Body of pancreas (tissue), 4 donors: ENCODE results near the gene GRIA3.

Source experiments
- CTCF ChIP-seq, 7 experiments: fragments of 450-650 bp in 4 of 7; fragments of 200-600 bp in 3 of 7; sonication (generic) in 3 of 7; IDR thresholded peaks; one replicate each; pipeline ENCODE4 v1.5.1; 2016 to 2019; ENCODE audit warnings: antibody characterized with exemption in 7 of 7
- POLR2A ChIP-seq, 3 donors: fragments of 450-650 bp; IDR thresholded peaks; one replicate each; pipeline ENCODE4 v1.6.1; 2016; ENCODE audit warnings: antibody characterized with exemption in 3 of 3, mild to moderate bottlenecking in 2 of 3

- no peak for TF ChIP-seq POLR2A (IDR thresholded peaks at IDR 0.05)
- TF ChIP-seq CTCF (IDR thresholded peaks at IDR 0.05) = no peak
Measured at GRCh38 chrX:123357941-123358340, 173.9 kb downstream of the GRIA3 start.
